Endothelial cell of umbilical vein (primary cell): ENCODE results near the gene ARFGAP3. TPM values are rescaled to one million over a fixed set of nuclear protein-coding genes. Genes with fewer than 3 reads are reported as not detected.

Experiments
- BruUV-seq: library from RNA; stranded (reverse); fragments of 400-500 nt; replicated peaks from 2 replicates; lab custom pipeline; 2021; lab: Mats Ljungman, UMichigan
- CTCF ChIA-PET: fragments of 300-600, 350-600 bp; sonication (Branson Sonifier 250); formaldehyde crosslinking; loops from one replicate; lab custom pipeline; 2021; ENCODE audit warnings: antibody characterized with exemption, inconsistent platforms; lab: Charles Lee
- POLR2A ChIA-PET: fragments of 300-600, 350-600 bp; sonication (Branson Sonifier 250); formaldehyde crosslinking; loops from one replicate; lab custom pipeline; 2021; ENCODE audit warnings: antibody characterized with exemption, inconsistent platforms; lab: Charles Lee
- DNase-seq: peaks from one replicate; pipeline ENCODE4 v3.0.0-alpha.2; 2011; ENCODE audit warnings: low read depth, low spot score
- FAIRE-seq: peaks from 2 replicates; lab custom pipeline; 2011; peaks lifted over from hg19 to GRCh38; lab: Jason Lieb, UNC
- H2AFZ ChIP-seq: 2 replicates; pipeline ENCODE4 v1.6.0; 2012; ENCODE audit warnings: low read depth, low read length, control low read depth, inconsistent platforms
- H3K27ac ChIP-seq: 2 replicates; pipeline ENCODE4 v1.5.1; 2011; ENCODE audit warnings: low read depth, mild to moderate bottlenecking, control low read depth, low read length, moderate library complexity; ENCODE audit not compliant: insufficient read depth
- H3K27me3 ChIP-seq, 2 experiments: 2 replicates each; pipeline versions ENCODE4 v1.6.0 to v1.6.1; 2011; ENCODE audit warnings: low read length in 2 of 2, mixed read lengths in 1 of 2; ENCODE audit not compliant: control insufficient read depth in 2 of 2, insufficient read depth in 2 of 2
- H3K36me3 ChIP-seq, 2 experiments: 2 replicates in 1 of 2; 3 replicates in 1 of 2; pipeline ENCODE4 v1.5.1; 2011; ENCODE audit warnings: low read length in 2 of 2, mild to moderate bottlenecking in 1 of 2, moderate library complexity in 1 of 2; ENCODE audit not compliant: control insufficient read depth in 2 of 2, insufficient read depth in 2 of 2; ENCODE audit errors: extremely low read depth in 1 of 2
- H3K4me1 ChIP-seq: 3 replicates; pipeline ENCODE4 v1.5.1; 2011; ENCODE audit warnings: mild to moderate bottlenecking, low read length; ENCODE audit not compliant: control insufficient read depth, insufficient read depth; ENCODE audit errors: extremely low read depth
- H3K4me2 ChIP-seq: 2 replicates; pipeline ENCODE4 v1.6.1; 2011; ENCODE audit warnings: low read length, control low read depth, mixed read lengths; ENCODE audit not compliant: insufficient read depth
- H3K4me3 ChIP-seq, 3 experiments: fragments of 200-600 bp in 1 of 3; sonication (generic), shearing (Covaris generic) in 1 of 3; replicated peaks in 1 of 3; 2 replicates each; pipeline ENCODE4 v1.5.1; 2011 to 2016; ENCODE audit warnings: control low read depth in 3 of 3, low read length in 3 of 3, mild to moderate bottlenecking in 2 of 3, inconsistent platforms in 1 of 3, low read depth in 1 of 3, moderate library complexity in 1 of 3; ENCODE audit not compliant: insufficient read depth in 1 of 3
- H3K79me2 ChIP-seq: 2 replicates; pipeline ENCODE4 v1.6.0; 2012; ENCODE audit warnings: low read length, inconsistent platforms; ENCODE audit not compliant: control insufficient read depth, insufficient read depth
- H3K9ac ChIP-seq: replicated peaks from 2 replicates; pipeline ENCODE3; 2011; ENCODE audit warnings: low read length, control low read depth; ENCODE audit not compliant: insufficient read depth; ENCODE audit errors: extremely low read depth
- H3K9me1 ChIP-seq: replicated peaks from 3 replicates; pipeline ENCODE4 v1.6.0; 2011; ENCODE audit warnings: mild to moderate bottlenecking, low read length; ENCODE audit not compliant: control insufficient read depth, insufficient read depth; ENCODE audit errors: extremely low read depth
- H3K9me3 ChIP-seq: replicated peaks from 2 replicates; pipeline ENCODE4 v1.5.1; 2012; ENCODE audit warnings: low read length, inconsistent platforms; ENCODE audit not compliant: control insufficient read depth, insufficient read depth
- H4K20me1 ChIP-seq: replicated peaks from 2 replicates; pipeline ENCODE3; 2011; ENCODE audit warnings: mild to moderate bottlenecking, low read length; ENCODE audit not compliant: control insufficient read depth, insufficient read depth; ENCODE audit errors: extremely low read depth
- CTCF ChIP-seq, 2 donors: IDR thresholded peaks; 1 replicate in 1 of 2; 2 replicates in 1 of 2; pipeline ENCODE4 v1.5.1; 2011; ENCODE audit warnings: low read length in 2 of 2, mild to moderate bottlenecking in 2 of 2, moderate library complexity in 2 of 2, control low read depth in 1 of 2, inconsistent platforms in 1 of 2, low read depth in 1 of 2; ENCODE audit not compliant: insufficient read depth in 1 of 2; ENCODE audit errors: extremely low read depth in 1 of 2
- EZH2 ChIP-seq: IDR thresholded peaks from 2 replicates; pipeline ENCODE4 v1.6.1; 2012; ENCODE audit warnings: borderline replicate concordance, low read depth, mild to moderate bottlenecking, moderate library complexity, low read length, inconsistent platforms; ENCODE audit not compliant: severe bottlenecking
- FOS ChIP-seq: IDR thresholded peaks from 2 replicates; pipeline ENCODE4 v1.6.1; 2011; ENCODE audit warnings: mild to moderate bottlenecking, low read length, moderate library complexity, borderline replicate concordance; ENCODE audit not compliant: insufficient read depth
- GATA2 ChIP-seq: IDR thresholded peaks from 2 replicates; pipeline ENCODE4 v1.7.0; 2011; ENCODE audit warnings: low read depth, mild to moderate bottlenecking, moderate library complexity, mixed read lengths, low read length; ENCODE audit not compliant: insufficient read length, insufficient read depth
- JUN ChIP-seq: IDR thresholded peaks from 2 replicates; pipeline ENCODE4 v1.6.1; 2011; ENCODE audit warnings: borderline replicate concordance, low read depth; ENCODE audit not compliant: insufficient read length, insufficient read depth
- MAX ChIP-seq: IDR thresholded peaks from 2 replicates; pipeline ENCODE4 v1.6.1; 2011; ENCODE audit not compliant: insufficient read depth, insufficient read length
- MYC ChIP-seq: IDR thresholded peaks from one replicate; pipeline ENCODE4 v1.6.1; 2011; ENCODE audit warnings: mild to moderate bottlenecking, low read depth, low read length
- POLR2A ChIP-seq: IDR thresholded peaks from 2 replicates; pipeline ENCODE4 v1.6.1; 2012; ENCODE audit warnings: low read depth, mild to moderate bottlenecking, control low read depth, low read length
- POLR2AphosphoS5 ChIP-seq: IDR thresholded peaks from 2 replicates; pipeline ENCODE4 v1.6.1; 2012; ENCODE audit warnings: low read depth, mild to moderate bottlenecking, control low read depth, low read length, moderate library complexity; ENCODE audit not compliant: insufficient read depth
- dilution Hi-C: fragments of 300-500 bp; cut with MboI; formaldehyde crosslinking; loops from one replicate; pipeline ENCODE4 v1.15.0; 2019; ENCODE audit warnings: low sequenced_read_pairs; ENCODE audit not compliant: extremely low pct_ligation_motif_present
- intact Hi-C: fragments of 100-400 bp; cut with micrococcal nuclease; formaldehyde crosslinking; loops from one replicate; pipeline ENCODE4 v1.10.0; 2022
- polyA plus RNA-seq, 4 experiments: library from polyadenylated mRNA; depleted of rRNA in 3 of 4; stranded (reverse) in 3 of 4; unstranded in 1 of 4; fragments of >200 nt; gene quantifications; 2 replicates each; pipeline versions ENCODE4 v1.2.1 to v1.2.3, GENCODE V29; 2011 to 2012; ENCODE audit warnings: missing spikeins in 1 of 4
- total RNA-seq: library from RNA; stranded (reverse); gene quantifications from 2 replicates; pipeline ENCODE4 v1.2.3, GENCODE V29; 2021

ARFGAP3 gene
- total and polyA plus RNA-seq, 2 donors (not counting 3 experiments of a cell fraction or from before 2014, with no cell fraction given), result 29.1 to 33.4 TPM

DNA sequence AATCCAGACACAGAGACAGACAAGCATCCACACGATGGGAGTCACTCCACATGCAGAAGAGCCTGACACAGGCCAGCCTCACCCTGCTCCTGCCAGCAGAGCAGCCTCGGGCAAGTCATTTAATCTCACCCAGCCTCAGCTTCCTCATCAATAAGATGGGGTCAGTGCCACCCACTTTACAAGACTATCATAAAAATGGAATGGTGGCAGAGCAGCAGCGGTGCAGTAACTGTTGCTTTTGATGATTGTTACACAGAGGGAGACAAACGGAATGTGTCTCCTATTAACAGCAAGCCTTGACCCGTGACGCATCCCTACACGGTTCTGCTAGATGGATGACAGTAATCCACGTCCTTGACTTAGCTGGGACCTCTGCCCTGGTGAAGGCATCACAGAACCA lies 26.0 kb upstream of the ARFGAP3 start:
- CTCF ChIA-PET, result interaction anchor here (1.6 kb wide), 1 partner anchor 151 kb away, joined by 8 read pairs; no protein-coding TSS in a partner anchor
- Histone ChIP-seq H4K20me1 (no peaks in the 10 kb centered on the region), H3K4me1 (no peaks in the 10 kb centered on the region), H3K9me1 (no peaks in the 10 kb centered on the region), H3K27ac (no peak overlapping the region), H2AFZ (no peak overlapping the region), H3K9me3 (no peaks in the 10 kb centered on the region), H3K79me2 (no peaks in the 10 kb centered on the region), H3K27me3 (no peaks in the 10 kb centered on the region), H3K9ac (no peak overlapping the region), H3K36me3 (peaks cover 0 to 28% of the 10 kb centered on the region in 2 experiments), H3K4me3 (no peak overlapping the region), H3K4me2 (no peak overlapping the region)
- FAIRE-seq (no peak), DNase-seq (no peak)
- dilution Hi-C loops (no loop called here), intact Hi-C loops (no loop called here)
- no TSS peak for BruUV-seq
- TF ChIP-seq FOS (no peak), MYC (no peak), GATA2 (no peak), EZH2 (no peak), MAX (no peak), POLR2A (no peak), POLR2AphosphoS5 (no peak), CTCF (IDR thresholded peaks at IDR 0.05; ENCODE audit: extremely low read depth in 1 of 2, insufficient read depth in 1 of 2, low read depth in 1 of 2, low read length in 2 of 2) (no peak), JUN (no peak)
- POLR2A ChIA-PET, result no interaction called here
